Left ventricle myocardium inferior (tissue), 1 donor: ENCODE results near the gene ARID1A. TPM values are rescaled to one million over a fixed set of nuclear protein-coding genes. Genes with fewer than 3 reads are reported as not detected.

Source experiments
- DNase-seq: peaks from one replicate; pipeline ENCODE4 v3.0.0-alpha.2; 2020
- H3K27ac ChIP-seq: fragments of 200-600 bp; replicated peaks from 2 replicates; pipeline ENCODE4 v1.8.0; 2021
- H3K27me3 ChIP-seq: fragments of 200-600 bp; 2 replicates; pipeline ENCODE4 v1.8.0; 2021; ENCODE audit warnings: low read depth
- H3K36me3 ChIP-seq: fragments of 200-600 bp; 2 replicates; pipeline ENCODE4 v1.8.0; 2021
- H3K4me1 ChIP-seq: fragments of 200-600 bp; 2 replicates; pipeline ENCODE4 v1.8.0; 2021
- H3K4me3 ChIP-seq: fragments of 200-600 bp; 2 replicates; pipeline ENCODE4 v1.8.0; 2021; ENCODE audit warnings: mild to moderate bottlenecking, moderate library complexity
- H3K9me3 ChIP-seq: fragments of 200-600 bp; replicated peaks from 2 replicates; pipeline ENCODE4 v1.8.0; 2021
- CTCF ChIP-seq: fragments of 200-600 bp; IDR thresholded peaks from 2 replicates; pipeline ENCODE4 v1.8.0; 2021; ENCODE audit warnings: antibody characterized with exemption, mild to moderate bottlenecking, borderline replicate concordance
- intact Hi-C: fragments of 100-400 bp; cut with micrococcal nuclease; formaldehyde crosslinking; loops from one replicate; pipeline ENCODE4 v1.11.0; 2022
- total RNA-seq: library from RNA; stranded (reverse); fragmentation: NEBNext Ultra II Directional; extraction: Animal tissue kit (Norgen Biotek cat#: 25700); gene quantifications from one replicate; pipeline ENCODE4 v1.2.1, GENCODE V29; 2021
- donor health status: DM: no; HTN: yes; CAD: no; lungs with severe emphysema.

ARID1A gene
- total RNA-seq, 1 donor from 2014 or later = 31.7 TPM

DNA sequence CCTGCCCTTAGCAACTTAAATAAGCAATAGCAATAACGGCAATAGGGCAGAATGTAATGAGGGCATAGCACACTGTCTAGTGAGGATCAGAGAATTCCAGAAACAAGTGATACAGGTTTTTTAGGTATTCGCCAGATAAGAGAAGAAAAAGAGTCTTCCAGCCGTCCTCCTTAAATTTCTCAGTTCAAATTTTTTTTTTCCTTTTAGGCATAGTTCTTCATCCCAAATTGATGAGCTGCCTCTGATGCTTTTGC is 93.7 kb downstream of the ARID1A start:
- DNase-seq = no peak
- peaks cover 10% of the 10 kb centered on the region for H3K36me3 ChIP-seq
- H3K4me3 ChIP-seq = peak overlapping the region; percentile 86
- intact Hi-C loops = loop anchor here (2.0 to 5.0 kb wide), 2 partner anchors 92 to 187 kb away; partner anchors contain the start of gene ARID1A
- H3K9me3 ChIP-seq = no peaks in the 10 kb centered on the region
- H3K27me3 ChIP-seq = no peaks in the 10 kb centered on the region
- H3K27ac ChIP-seq = peak overlapping the region; percentile 97
- peaks cover 74% of the 10 kb centered on the region for H3K4me1 ChIP-seq
- no peak for TF ChIP-seq CTCF

- H3K4me1 ChIP-seq = peaks cover 71% of the 10 kb centered on the region
- TF ChIP-seq CTCF = no peak
- intact Hi-C loops = loop anchor here (2.0 to 5.0 kb wide), 2 partner anchors 93 to 187 kb away; partner anchors contain the start of gene ARID1A
- H3K9me3 ChIP-seq = no peaks in the 10 kb centered on the region
- no peaks in the 10 kb centered on the region for H3K27me3 ChIP-seq
- no peak overlapping the region for H3K4me3 ChIP-seq
- peak overlapping the region; percentile 97 for H3K27ac ChIP-seq
- H3K36me3 ChIP-seq = peaks cover 14% of the 10 kb centered on the region
- DNase-seq = no peak
Observed at GRCh38 chr1:26789931-26790330, 94.1 kb downstream of the ARID1A start.

DNA sequence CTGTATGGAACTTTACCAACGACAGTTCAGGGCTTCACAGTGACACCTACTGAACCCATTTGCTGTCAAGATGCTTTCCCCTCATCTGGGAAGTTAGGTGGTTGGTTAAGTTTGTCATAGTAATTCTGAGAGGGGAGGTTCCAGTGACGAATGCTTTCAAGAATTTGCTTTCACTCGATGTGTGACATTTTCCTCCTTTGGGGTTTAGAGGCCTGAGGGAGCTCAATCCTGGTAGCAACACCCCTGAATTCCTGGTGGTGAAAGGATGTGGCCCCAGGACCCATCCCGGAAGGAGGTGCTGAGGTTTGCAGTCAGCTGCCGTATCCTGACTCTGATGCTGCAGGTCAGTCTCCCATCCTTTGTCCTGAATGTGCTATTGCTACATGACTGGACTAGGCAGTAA is 94.7 kb downstream of the ARID1A start:
- peaks cover 19% of the 10 kb centered on the region for H3K36me3 ChIP-seq
- intact Hi-C loops = no loop called here
- peaks cover 64% of the 10 kb centered on the region for H3K4me1 ChIP-seq
- DNase-seq = no peak
- H3K4me3 ChIP-seq = no peak overlapping the region
- no peak for TF ChIP-seq CTCF
- H3K27me3 ChIP-seq = no peaks in the 10 kb centered on the region
- no peaks in the 10 kb centered on the region for H3K9me3 ChIP-seq
- peak overlapping the region; percentile 97 for H3K27ac ChIP-seq

- intact Hi-C loops = no loop called here
- H3K27me3 ChIP-seq = no peaks in the 10 kb centered on the region
- DNase-seq = no peak
- peak overlapping the region; percentile 16 for H3K4me3 ChIP-seq
- H3K27ac ChIP-seq = peak overlapping the region; percentile 97
- no peak for TF ChIP-seq CTCF
- H3K36me3 ChIP-seq = peaks cover 19% of the 10 kb centered on the region
- H3K4me1 ChIP-seq = peaks cover 60% of the 10 kb centered on the region
- H3K9me3 ChIP-seq = no peaks in the 10 kb centered on the region
Observed at GRCh38 chr1:26791148-26791547, 95.3 kb downstream of the ARID1A start.

DNA sequence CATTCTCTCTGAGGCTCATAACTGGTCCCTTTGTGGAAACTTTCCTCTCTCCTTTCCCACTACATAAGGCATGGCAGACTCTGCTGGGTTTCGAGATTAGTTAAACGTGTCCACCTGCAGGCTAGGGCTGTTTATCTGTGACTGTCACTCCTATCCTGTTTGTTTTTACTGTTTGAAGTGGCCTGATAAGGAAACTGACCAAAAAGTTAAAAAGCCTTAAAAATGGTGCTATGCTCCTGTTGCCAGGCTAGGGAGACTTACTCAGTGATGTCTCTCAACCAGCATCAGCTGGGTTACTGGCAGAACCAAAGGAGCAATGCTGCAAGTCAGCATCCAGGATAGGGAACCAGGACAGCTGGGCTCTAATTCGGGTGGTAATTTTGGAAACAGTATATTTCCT is 95.8 kb downstream of the ARID1A start:
- peak overlapping the region; percentile 97 for H3K27ac ChIP-seq
- peaks cover 60% of the 10 kb centered on the region for H3K4me1 ChIP-seq
- H3K4me3 ChIP-seq = peak overlapping the region; percentile 16
- DNase-seq = no peak
- no peak for TF ChIP-seq CTCF
- no peaks in the 10 kb centered on the region for H3K27me3 ChIP-seq
- H3K9me3 ChIP-seq = no peaks in the 10 kb centered on the region
- peaks cover 19% of the 10 kb centered on the region for H3K36me3 ChIP-seq
- intact Hi-C loops = no loop called here

DNA sequence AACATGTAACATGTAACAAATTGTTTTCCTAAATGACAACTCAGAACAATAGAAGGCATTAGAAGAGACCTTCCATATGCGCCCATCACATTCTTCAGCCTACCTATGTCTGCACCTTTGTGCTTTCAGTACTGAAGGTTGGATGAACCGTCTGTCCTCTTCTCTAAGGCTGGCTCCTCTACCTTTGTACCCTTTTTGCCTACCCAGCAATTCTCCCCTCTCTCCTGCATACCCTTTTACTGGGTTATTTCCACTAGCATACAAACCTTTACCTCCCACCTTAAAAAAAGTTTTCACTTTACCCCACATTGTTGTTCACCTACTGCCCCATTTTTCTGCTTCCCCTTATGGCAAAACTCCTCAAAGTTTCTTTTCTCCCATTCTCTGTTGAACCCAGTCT is 97.1 kb downstream of the ARID1A start:
- Histone ChIP-seq H3K36me3 (peaks cover 19% of the 10 kb centered on the region), H3K27me3 (no peaks in the 10 kb centered on the region), H3K9me3 (no peaks in the 10 kb centered on the region), H3K4me1 (peaks cover 60% of the 10 kb centered on the region), H3K27ac (no peak overlapping the region), H3K4me3 (no peak overlapping the region)
- intact Hi-C loops = no loop called here
- TF ChIP-seq CTCF = no peak
- no peak for DNase-seq
